ENCODE results near the gene MYO15B. TPM values are rescaled to one million over a fixed set of nuclear protein-coding genes. Genes with fewer than 3 reads are reported as not detected.
A peak's percentile ranks its signal among the peaks of the same experiment; 100 is the strongest.

The MYO15B gene
- total and polyA plus RNA-seq, 2 of the 13 experiments (the other 11 are each of a cell fraction or from before 2014, with no cell fraction given): 2.8 to 8.1 TPM

- peak; percentile 83; the same call in 1 of the 2 replicates for TF ChIP-seq MTA1 (CRISPR knock-in tag; IDR thresholded peaks at IDR 0.05; ENCODE audit: borderline replicate concordance)
- TF ChIP-seq NFYB (CRISPR knock-in tag; IDR thresholded peaks at IDR 0.05): peak; percentile 45; the same call in 1 of the 2 replicates
- no peak for TF ChIP-seq DDIT3 (CRISPR knock-in tag; IDR thresholded peaks at IDR 0.05)
- TF ChIP-seq CC2D1A (CRISPR knock-in tag; IDR thresholded peaks at IDR 0.05): no peak
- no peak for TF ChIP-seq NFATC3 (CRISPR knock-in tag; IDR thresholded peaks at IDR 0.05)
- TF ChIP-seq GPN1 (CRISPR knock-in tag; IDR thresholded peaks at IDR 0.05; ENCODE audit: borderline replicate concordance): no peak; the same call in 1 of the 2 replicates
- TF ChIP-seq HDAC2 (CRISPR knock-in tag; IDR thresholded peaks at IDR 0.05): no peak; the same call in 1 of the 2 replicates
- no peak for TF ChIP-seq ELK4 (CRISPR knock-in tag; IDR thresholded peaks at IDR 0.05; ENCODE audit: borderline replicate concordance)
- no peak for TF ChIP-seq MLLT10 (CRISPR knock-in tag; IDR thresholded peaks at IDR 0.05)
- no peak for TF ChIP-seq KLF13 (CRISPR knock-in tag; IDR thresholded peaks at IDR 0.05)
- no peak for TF ChIP-seq ELF4 (CRISPR knock-in tag; IDR thresholded peaks at IDR 0.05; ENCODE audit: borderline replicate concordance)
- TF ChIP-seq KDM1A (CRISPR knock-in tag; IDR thresholded peaks at IDR 0.05): no peak
- no peak for TF ChIP-seq ZFP36 (IDR thresholded peaks at IDR 0.05; ENCODE audit: borderline replicate concordance, low read depth, low read length, partially characterized antibody)
- TF ChIP-seq ZNF234 (CRISPR knock-in tag; conservative IDR thresholded peaks at IDR 0.05): peak; percentile 56; the same call in 1 of the 2 replicates
- 0 out of 2 replicates have a peak, but pooled peaks have one; percentile 66 for TF ChIP-seq EED (CRISPR knock-in tag; IDR thresholded peaks at IDR 0.05)
- peak; percentile 66; the same call in 1 of the 2 replicates for TF ChIP-seq NRL (CRISPR knock-in tag; IDR thresholded peaks at IDR 0.05; ENCODE audit: borderline replicate concordance)
- no peak for TF ChIP-seq ZBTB2 (CRISPR knock-in tag; IDR thresholded peaks at IDR 0.05; ENCODE audit: low read depth)
- no peak; the same call in 1 of the 2 replicates for TF ChIP-seq ZBTB4 (CRISPR knock-in tag; IDR thresholded peaks at IDR 0.05; ENCODE audit: borderline replicate concordance)
- no peak for TF ChIP-seq NCOR1 (IDR thresholded peaks at IDR 0.05; ENCODE audit: borderline replicate concordance, low read length)
- TF ChIP-seq GABPA (IDR thresholded peaks at IDR 0.05; ENCODE audit: low read depth, low read length): no peak
- TF ChIP-seq GABPA (CRISPR knock-in tag; IDR thresholded peaks at IDR 0.05; ENCODE audit: low read depth): no peak
- no peak for TF ChIP-seq ZNF83 (CRISPR knock-in tag; IDR thresholded peaks at IDR 0.05; ENCODE audit: borderline replicate concordance)
- peak; percentile 94 for TF ChIP-seq ZNF501 (CRISPR knock-in tag; IDR thresholded peaks at IDR 0.05)
- peak; percentile 44 for TF ChIP-seq HNRNPLL (IDR thresholded peaks at IDR 0.05; ENCODE audit: low read depth, low read length, poor library complexity, severe bottlenecking)
Measured at GRCh38 chr17:75549246-75550138, 38.1 kb upstream of the MYO15B start (continued).

Measured in HepG2 (cell line).